Measurements from ENCODE around the gene IQGAP3.

The IQGAP3 gene

DNA sequence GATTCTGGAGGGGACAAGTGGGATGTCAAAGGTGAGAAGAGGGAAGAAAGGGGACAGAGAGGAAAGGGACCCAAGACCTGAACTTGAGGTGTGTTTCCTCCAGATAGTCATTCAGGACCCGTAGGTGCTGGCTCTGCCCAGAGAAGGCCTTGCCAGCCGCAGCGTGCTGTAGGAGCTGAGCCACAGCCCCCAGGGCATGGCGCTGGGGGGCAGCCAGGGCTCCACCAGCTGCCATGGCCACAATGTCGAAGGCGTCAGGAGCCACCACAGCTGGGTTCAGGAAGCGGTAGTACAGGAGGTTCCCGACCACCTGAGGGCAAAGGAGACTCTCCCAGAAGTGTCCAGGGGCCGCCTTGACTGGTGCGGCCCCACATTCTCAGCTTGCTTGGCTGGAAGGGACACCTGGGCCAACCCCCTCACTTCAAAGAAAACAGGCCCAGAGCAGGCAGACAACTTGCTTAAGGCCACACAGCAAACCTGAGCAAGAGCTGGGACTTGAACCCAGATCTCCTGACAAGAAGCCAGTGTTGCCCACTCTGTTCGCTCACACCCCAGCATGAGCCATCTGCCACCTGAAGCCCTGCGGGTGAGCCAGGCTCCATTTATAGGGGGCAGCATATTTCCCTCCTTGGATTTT is 37.8 kb downstream of the IQGAP3 start:
- DNase-seq = no peak

GRCh38 chr1:156533568-156534220 is 38.7 kb downstream of the IQGAP3 start:
- DNase-seq = no peak

DNA sequence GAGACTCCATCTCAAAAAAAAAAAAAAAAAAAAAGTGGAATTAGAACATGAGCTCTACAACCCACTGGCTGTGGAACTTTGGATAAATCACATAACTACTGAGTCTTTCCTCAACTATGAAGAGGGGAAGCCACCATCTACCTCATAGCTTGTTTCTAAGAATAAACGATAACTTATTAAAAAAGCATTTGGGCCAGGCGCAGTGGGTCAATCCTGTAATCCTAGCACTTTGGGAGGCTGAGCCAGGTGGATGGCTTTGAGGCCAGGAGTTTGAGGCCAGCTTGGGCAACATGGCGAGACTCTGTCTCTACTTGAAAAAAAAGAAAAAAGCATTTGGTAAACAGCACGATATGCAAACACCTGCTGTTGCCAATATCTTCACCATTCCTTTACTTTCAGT is 40.0 kb downstream of the IQGAP3 start:
- no peak for DNase-seq

GRCh38 chr1:156530006-156530405 is 42.4 kb downstream of the IQGAP3 start:
- no peak for DNase-seq

DNA sequence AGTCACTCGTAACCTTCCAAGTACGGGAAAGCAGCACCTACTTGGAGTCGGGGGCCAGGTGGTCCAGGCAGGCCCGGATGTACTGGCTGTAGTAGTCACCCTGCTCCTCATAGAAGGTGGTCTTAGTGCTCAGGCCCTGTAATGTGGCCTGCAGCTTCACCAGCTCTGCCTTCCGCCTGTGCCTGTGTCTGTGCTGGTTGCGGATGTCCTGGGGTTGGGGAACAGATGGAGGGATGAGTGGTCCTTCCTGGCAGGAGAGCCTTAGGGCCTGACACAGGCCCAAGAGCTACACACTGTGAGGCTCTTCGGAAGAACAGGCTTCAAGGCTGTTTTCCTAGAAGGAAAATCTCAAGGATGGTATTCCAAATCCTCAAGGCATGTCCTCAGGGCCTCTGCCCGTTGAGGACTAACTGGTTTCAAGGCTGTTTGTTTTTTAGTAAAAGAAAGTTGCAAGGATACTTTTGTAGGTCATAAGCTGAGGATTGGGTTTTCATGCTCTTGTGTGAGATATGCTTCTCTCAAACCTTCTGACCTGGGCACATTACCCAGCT is 43.4 kb downstream of the IQGAP3 start:
- no peak for DNase-seq

DNA sequence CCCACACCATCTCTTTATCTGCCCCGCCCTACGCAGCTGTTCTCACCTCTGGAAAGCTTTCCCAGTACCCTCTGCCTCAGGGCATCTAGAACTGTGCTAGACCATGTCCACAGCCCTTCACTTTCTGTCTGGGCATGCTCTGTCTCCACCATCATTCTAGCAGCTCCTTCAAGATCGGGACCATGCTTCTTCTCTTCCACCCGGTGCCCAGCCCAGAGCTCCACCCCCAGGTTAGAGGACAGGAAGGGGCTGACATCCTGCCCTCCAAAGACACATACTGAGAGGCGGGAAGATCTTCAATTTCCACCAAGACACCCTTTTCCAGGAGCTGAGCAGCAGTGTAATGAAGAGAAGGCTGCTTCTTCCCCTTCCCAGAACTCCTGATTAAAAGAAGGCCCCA is 44.1 kb downstream of the IQGAP3 start:
- peak; percentile 22 for DNase-seq

- DNase-seq = no peak
Measured at GRCh38 chr1:156527584-156527983, 44.8 kb downstream of the IQGAP3 start.

DNA sequence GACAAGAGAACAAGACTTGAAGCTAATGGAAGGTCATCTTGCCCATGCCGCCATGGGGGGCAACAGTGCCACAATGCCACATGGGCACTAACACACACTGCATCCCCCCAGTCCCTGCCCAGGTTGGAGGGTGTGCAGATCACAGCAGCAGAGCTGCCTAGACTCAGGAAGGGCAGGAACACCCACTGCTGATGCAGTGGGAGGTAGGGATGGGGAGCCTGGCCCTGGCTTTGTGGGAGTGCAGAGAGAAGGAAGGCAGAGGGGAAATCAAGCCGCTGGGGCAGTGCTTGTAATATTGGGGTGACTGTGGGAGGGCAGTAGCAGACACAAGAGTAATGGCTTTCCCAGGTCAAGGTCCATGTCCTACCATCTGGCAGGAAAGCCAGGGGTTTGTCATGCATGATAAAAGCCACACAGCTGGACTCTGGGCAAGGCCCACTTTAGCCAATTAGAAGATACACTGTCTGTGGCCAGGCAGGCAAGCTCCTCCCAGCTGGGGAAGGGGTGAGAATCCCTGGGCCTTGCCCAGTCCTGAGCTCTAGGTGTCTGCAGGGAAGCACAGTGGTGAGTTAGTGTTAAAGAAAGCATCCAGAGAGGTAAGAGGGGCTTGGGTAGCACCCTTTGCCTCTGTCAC is 46.4 kb downstream of the IQGAP3 start:
- DNase-seq = no peak

DNA sequence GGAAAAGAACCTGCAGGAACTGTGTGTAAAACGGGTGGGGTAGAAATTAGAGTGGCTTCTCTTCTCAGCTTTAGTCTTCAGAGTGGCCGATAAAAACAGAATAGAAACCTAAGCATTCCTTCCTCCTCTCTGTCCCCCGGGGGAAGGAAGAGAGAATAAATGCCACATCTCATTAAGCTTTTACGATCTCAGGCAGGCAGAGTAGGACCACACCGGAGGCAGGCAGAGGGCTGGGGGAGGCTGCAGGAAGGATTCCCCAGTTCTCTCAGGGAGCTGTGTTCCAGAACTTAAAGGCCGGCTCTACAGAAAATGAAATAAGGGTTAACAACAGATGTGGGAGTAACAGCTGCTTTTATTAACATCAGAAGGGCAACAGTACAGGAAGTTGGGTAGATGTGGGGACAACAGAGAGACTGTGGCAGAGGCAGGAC is 47.3 kb downstream of the IQGAP3 start:
- no peak for DNase-seq

GRCh38 chr1:156524481-156524869 is 47.9 kb downstream of the IQGAP3 start:
- DNase-seq = no peak

DNA sequence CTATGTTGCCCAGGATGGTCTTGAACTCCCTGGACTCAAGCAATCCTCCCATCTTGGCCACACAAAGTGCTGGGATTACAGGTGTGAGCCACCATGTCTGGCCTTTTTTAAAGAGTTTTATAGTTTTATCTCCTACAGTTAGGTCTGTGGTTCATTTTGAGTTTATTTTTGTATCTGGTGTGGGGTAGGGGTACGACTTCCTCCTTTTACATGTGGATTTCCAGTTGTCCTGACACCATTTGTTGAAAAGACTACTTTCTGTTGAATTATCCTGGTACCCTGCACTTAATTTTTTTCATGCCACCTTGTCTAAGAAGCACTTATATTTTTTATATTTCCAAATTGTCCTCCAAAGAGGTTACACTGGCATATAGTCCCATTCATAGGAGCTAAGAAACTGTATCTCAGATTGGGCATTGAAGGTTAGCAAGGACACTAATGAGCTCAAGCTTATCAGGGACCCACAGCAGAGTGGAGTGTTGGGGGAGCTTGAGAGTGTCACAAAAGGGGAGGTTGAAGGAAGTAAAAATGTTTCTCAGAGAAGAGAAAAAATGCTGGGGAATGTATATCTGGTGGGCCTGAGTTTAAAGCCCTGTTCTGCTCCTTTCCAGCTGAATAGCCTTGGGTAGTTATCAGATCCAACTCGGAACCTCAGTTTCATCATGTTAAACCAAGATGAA is 48.4 kb downstream of the IQGAP3 start:
- DNase-seq = no peak

DNA sequence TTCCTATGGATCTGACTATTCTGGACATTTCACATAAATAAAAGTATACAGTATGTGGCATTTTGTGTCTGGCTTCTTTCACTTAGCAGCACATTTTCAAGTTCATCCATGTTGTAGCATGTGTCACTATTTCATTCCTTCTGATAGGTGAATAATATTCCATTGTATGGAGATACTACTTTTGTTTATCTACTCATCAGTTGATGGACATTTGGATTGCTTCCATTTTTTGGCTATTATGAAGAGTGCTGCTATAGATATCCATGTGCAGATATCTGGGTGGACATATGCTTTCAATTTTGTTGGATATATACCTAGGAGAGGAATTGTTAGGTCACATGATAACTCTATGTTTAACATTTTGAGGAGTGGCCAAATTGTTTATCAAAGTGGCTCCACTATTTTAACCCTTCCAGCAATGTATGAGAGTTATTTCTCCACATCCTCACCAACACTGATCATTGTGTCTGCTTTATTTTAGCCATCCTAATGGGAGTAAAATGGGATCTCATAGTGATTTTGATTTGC is 49.9 kb downstream of the IQGAP3 start:
- no peak for DNase-seq

DNA sequence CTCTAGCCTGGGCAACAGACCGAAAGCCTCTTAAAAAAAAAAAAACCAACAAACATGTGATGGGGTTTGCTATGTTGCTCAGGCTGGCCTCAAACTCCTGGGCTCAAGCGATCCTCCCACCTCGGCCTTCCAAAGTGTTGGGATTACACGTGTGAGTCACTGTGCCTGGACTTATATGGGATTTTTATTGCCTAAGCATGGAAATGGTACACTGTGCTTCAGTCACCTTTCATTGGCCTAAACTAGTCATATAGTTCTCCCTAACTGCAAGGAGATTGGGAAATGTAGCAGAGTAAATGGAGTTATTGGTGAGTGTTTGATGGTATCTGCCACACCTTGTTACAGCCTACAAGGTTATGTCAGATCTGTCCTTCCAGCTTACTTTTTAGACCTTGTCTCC is 54.6 kb downstream of the IQGAP3 start:
- no peak for DNase-seq

DNA sequence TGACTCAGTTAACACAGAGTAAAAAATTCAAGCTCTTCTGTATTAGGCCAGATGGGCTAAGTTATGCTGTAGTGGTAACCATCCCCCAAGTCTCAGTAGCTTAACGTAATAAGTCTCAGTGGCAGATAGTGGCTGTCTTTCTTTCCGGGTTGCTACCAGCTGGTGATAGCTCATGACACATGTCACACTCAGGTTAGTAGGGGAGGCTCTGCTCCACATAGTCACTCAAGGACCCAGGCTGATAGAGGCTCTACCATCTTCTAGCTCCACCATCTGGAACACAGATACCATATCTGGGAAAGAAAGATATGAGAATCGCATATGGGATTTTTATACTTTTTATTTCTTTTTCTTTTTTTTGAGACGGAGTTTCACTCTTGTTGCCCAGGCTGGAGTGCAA is 55.5 kb downstream of the IQGAP3 start:
- no peak for DNase-seq

DNA sequence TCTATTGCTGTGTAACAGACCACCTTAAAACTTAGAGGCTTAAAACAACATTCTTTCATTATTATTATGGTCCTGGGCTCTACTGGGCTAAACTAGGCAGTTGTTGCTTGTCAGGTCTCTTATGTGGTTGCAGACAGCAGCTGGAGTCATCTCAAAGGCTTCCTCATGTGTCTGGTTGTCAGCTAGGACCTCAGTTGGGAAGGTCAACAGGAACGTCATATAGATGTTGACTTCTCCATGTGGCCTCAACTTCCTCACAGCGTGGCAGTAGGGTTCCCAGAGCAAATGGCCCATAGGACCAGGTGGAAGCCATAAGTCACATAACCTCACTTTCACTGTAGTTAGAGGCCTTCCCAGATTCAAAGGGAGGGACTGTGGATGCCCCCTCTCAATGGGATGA is 56.4 kb downstream of the IQGAP3 start:
- DNase-seq = no peak

DNA sequence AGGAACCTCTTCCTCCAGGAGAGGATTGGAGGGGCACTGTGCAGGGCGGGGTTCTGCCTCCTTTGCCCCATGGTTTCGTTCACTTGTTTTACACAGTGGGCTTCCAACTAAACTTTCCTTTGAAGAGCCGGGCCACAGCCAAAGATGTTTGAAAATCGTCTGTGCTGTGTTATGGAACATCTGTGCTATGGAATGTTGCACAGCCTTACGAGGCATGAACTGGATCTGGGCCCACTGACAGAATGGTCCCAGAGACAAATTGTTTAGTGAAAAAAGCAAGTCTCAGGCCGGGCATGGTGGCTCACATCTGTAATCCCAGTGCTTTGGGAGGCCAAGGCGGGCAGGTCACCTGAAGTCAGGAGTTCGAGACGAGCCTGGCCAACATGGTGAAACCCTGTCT is 59.2 kb downstream of the IQGAP3 start:
- DNase-seq = no peak

DNA sequence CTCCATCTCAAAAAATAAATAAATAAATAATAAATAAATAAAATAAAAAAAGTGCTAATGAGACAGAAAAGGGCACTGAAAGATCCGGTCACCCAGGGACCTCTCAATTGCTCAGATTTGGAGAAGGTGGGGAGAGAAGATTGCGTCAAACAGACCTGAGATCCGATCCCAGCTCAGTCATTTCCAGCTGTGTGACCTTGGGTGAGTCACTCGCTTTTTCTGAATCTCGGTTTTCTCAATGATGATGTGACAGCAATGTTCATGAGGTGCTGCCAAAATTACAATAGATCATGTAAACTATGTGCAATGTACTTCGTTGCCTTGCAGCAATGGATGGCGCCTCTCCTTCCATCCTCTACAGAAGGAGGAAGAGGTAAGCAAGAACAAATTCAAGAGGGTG is 60.7 kb downstream of the IQGAP3 start:
- no peak for DNase-seq

- no peak for DNase-seq
Measured at GRCh38 chr1:156510709-156511108, 61.7 kb downstream of the IQGAP3 start.

DNA sequence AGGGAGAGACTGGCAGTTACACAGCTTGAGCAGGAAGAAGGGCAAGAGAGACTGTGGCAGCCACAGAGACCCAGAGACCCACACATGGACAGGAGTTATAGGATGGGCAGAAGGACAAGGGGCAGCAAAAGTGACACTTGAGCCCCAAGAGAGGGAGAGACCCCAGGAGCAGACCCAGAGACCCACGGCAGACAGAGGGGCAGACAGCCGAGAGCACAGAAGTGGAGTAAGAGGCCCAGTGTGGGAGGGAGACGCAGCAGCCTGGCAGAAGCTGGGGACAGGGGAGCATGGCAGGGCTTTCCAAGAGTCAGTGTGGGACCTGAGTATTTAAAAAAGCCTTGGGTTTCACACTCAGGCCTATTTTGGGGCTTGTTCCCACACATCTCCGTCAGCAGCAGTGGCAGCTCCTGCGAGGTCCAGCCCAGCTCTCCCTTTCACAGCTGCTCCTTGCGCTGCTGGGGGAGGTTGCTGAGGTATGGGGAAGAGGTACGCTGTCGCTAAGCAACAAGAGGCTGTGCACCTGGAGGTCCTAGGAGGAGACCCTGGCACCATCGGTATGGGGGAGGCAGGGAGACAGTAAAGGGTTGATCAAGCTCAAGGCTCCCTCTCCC is 62.8 kb downstream of the IQGAP3 start:
- no peak for DNase-seq

DNA sequence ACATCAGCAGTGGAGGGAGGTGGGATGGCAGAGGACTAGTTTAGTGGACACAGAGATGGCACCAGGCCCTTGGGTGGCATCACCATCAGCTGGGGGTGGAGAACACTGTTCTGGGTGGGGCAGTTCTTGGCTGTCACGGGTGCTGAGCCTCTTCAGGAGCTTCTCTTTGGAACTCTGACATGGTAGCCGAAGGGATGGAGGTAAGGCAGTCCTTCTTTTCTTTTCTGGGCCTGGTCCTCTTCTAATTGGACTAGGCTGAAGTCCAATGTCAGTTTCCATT is 63.5 kb downstream of the IQGAP3 start:
- DNase-seq = no peak

DNA sequence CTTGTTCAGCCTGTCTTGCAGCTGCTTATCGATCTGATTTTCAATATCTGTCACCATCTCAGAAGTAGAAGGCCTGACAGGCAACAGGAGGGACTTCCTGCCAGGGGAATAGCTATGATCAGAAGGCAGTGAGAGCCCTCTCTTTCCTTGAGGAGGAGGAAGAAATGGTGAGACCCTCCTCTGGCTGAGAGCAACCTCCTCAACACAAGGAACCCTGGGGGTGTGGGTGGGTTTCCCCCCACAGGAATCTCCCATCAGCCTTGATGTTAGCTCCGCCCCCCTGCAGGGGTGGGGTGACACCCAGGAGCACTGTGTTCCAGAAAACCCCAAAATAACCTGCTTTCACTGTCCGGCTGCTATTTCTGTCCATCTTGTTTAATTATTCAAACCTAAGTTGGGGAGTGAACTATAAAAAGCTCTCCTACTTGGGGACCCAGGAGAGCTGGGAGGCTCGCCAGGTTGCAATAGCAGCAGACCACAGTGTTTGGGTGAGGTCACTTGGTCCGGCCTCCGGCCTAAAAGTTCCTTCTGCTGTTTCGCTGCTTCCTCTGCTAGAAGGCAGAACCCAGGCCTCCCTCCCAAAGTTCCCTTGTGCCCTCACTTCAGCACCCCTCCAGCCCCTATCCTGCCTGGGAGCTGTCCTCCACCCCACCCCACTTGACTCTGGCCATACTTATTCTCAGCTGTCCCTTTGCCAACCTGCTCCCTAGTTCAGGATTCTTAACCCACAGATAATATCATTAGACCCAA is 64.0 kb downstream of the IQGAP3 start:
- DNase-seq = no peak

DNA sequence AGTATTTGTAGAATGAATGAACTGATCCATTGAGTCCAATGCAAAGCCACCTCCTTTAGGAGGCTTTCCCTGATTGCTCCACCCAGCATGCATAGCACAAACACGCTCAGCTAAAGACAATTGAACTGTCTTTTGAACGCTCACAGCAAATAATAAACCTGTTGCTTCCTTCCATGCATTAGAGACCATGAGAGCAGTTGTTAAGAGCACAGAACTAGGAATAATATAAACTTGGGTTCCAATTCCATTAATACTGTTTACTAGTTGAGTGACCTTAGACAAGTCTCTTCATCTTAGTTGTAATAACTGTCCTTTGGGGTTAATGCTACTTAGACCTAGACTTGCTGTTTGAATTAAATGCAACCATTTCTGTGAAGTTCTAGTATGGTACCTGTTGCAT is 65.9 kb downstream of the IQGAP3 start:
- DNase-seq = no peak
